A549 (cell line): ENCODE data around the gene IL1RN. TPM values are rescaled to one million over a fixed set of nuclear protein-coding genes. Genes with fewer than 3 reads are reported as not detected.

ENCODE experiments used
- ATAC-seq, 2 experiments: fragments of 200-7000 bp in 1 of 2; fragments of >200 bp in 1 of 2; cut with Nextera tagmentation in 1 of 2; cut with Tn5 transposase in 1 of 2; 3 replicates each; pipeline versions ENCODE4 v1.8.0 to v1.9.1; 2018 to 2020; ENCODE audit warnings: mild to moderate bottlenecking in 1 of 2, moderate library complexity in 1 of 2
- CTCF ChIA-PET: fragments of 300-600 bp; sonication (Branson Sonifier 250); formaldehyde crosslinking; extraction: SDS; loops from one replicate; lab custom pipeline; 2021; ENCODE audit warnings: antibody characterized with exemption, inconsistent platforms; lab: Yijun Ruan, JAX
- POLR2A ChIA-PET: fragments of 350-600 bp; formaldehyde crosslinking; extraction: SDS; loops from one replicate; lab custom pipeline; 2021; ENCODE audit warnings: antibody characterized with exemption, inconsistent platforms; lab: Yijun Ruan, JAX
- DNase-seq, 2 experiments: peaks; one replicate each; pipeline versions ENCODE4 v3.0.0 to v3.0.0-alpha.2; 2011 to 2016; ENCODE audit warnings: low read depth in 1 of 2, low spot score in 1 of 2
- FAIRE-seq: peaks from 2 replicates; lab custom pipeline; 2011; peaks lifted over from hg19 to GRCh38; lab: Jason Lieb, UNC
- H3K27ac ChIP-seq, 2 experiments: fragments of >200 bp; sonication (Bioruptor Twin); formaldehyde crosslinking; 3 replicates each; pipeline ENCODE4 v1.5.1; 2016 to 2017
- H3K4me1 ChIP-seq: fragments of >200 bp; sonication (Bioruptor Twin); formaldehyde crosslinking; 3 replicates; pipeline ENCODE4 v1.6.1; 2016
- H3K4me2 ChIP-seq: fragments of >200 bp; sonication (Bioruptor Twin); formaldehyde crosslinking; 3 replicates; pipeline ENCODE4 v1.6.1; 2016
- H3K4me3 ChIP-seq: fragments of >200 bp; sonication (Bioruptor Twin); formaldehyde crosslinking; 3 replicates; pipeline ENCODE4 v1.5.1; 2016
- H3K9me3 ChIP-seq: fragments of >200 bp; sonication (Bioruptor Twin); formaldehyde crosslinking; 3 replicates; pipeline ENCODE4 v1.6.1; 2016
- ATOH8 ChIP-seq: fragments of 250-450 bp; sonication (Bioruptor Pico); IDR thresholded peaks from 2 replicates; pipeline ENCODE4 v1.5.0; 2020; ENCODE audit warnings: low read depth, mild to moderate bottlenecking, moderate library complexity
- BHLHE40 ChIP-seq: IDR thresholded peaks from 2 replicates; pipeline ENCODE4 v1.6.1; 2012; ENCODE audit warnings: low read depth, low read length, inconsistent platforms
- CBX8 ChIP-seq: fragments of 200-600 bp; sonication (generic); IDR thresholded peaks from 2 replicates; pipeline ENCODE4 v1.6.1; 2016
- CHD2 ChIP-seq: fragments of 150-350 bp; IDR thresholded peaks from 2 replicates; pipeline ENCODE4 v1.6.1; 2014; ENCODE audit warnings: low read length; ENCODE audit not compliant: partially characterized antibody
- CHD4 ChIP-seq: fragments of 200-600 bp; sonication (generic); IDR thresholded peaks from 2 replicates; pipeline ENCODE4 v1.6.1; 2016; ENCODE audit warnings: antibody characterized with exemption, mild to moderate bottlenecking, borderline replicate concordance
- E2F6 ChIP-seq: IDR thresholded peaks from 2 replicates; pipeline ENCODE4 v1.6.1; 2012; ENCODE audit warnings: low read depth, borderline replicate concordance
- EHF ChIP-seq: fragments of 250-450 bp; sonication (Bioruptor Pico); IDR thresholded peaks from 2 replicates; pipeline ENCODE4 v1.5.0; 2020; ENCODE audit warnings: mild to moderate bottlenecking
- HES2 ChIP-seq: fragments of >200 bp; sonication (Bioruptor Twin); formaldehyde crosslinking; IDR thresholded peaks from 2 replicates; pipeline ENCODE4 v1.6.1; 2016
- HOXA7 ChIP-seq: fragments of 250-450 bp; sonication (Bioruptor Pico); IDR thresholded peaks from 2 replicates; pipeline ENCODE4 v1.5.0; 2020; ENCODE audit warnings: mild to moderate bottlenecking, moderate library complexity
- HOXB13 ChIP-seq: fragments of 250-450 bp; sonication (Bioruptor Pico); IDR thresholded peaks from 2 replicates; pipeline ENCODE4 v1.5.0; 2020; ENCODE audit warnings: low read depth, mild to moderate bottlenecking, moderate library complexity
- KDM1A ChIP-seq: fragments of 200-600 bp; sonication (generic); IDR thresholded peaks from 2 replicates; pipeline ENCODE4 v1.6.1; 2016; ENCODE audit warnings: low read depth, mild to moderate bottlenecking
- KDM5A ChIP-seq: fragments of 200-600 bp; sonication (generic); IDR thresholded peaks from 2 replicates; pipeline ENCODE4 v1.6.1; 2016; ENCODE audit warnings: antibody characterized with exemption, mild to moderate bottlenecking
- MAZ ChIP-seq: fragments of 150-350 bp; IDR thresholded peaks from 2 replicates; pipeline ENCODE4 v1.6.1; 2014; ENCODE audit warnings: antibody characterized with exemption, low read depth, low read length, borderline replicate concordance
- MYC ChIP-seq: IDR thresholded peaks from 2 replicates; pipeline ENCODE4 v1.6.1; 2012; ENCODE audit warnings: mild to moderate bottlenecking, inconsistent platforms, low read length, improper control_type of control experiment, borderline replicate concordance
- NFE2L2 ChIP-seq: fragments of 150-350 bp; conservative IDR thresholded peaks from 2 replicates; pipeline ENCODE4 v1.6.1; 2014; ENCODE audit warnings: low read length
- NPAS2 ChIP-seq: fragments of 250-450 bp; sonication (Bioruptor Pico); IDR thresholded peaks from 2 replicates; pipeline ENCODE4 v1.8.0; 2022; ENCODE audit warnings: mild to moderate bottlenecking, moderate library complexity, borderline replicate concordance
- NR3C1 ChIP-seq: fragments of >200 bp; sonication (Bioruptor Twin); formaldehyde crosslinking; IDR thresholded peaks from 3 replicates; pipeline ENCODE4 v1.6.1; 2017
- POLR2AphosphoS2 ChIP-seq: conservative IDR thresholded peaks from 2 replicates; pipeline ENCODE4 v1.6.1; 2012; ENCODE audit warnings: low read length, improper control_type of control experiment, inconsistent platforms
- RAD21 ChIP-seq, 2 experiments: fragments of >200 bp in 1 of 2; sonication (Bioruptor Twin) in 1 of 2; formaldehyde crosslinking in 1 of 2; IDR thresholded peaks in 1 of 2; conservative IDR thresholded peaks in 1 of 2; 2 replicates in 1 of 2; 3 replicates in 1 of 2; pipeline ENCODE4 v1.6.1; 2012 to 2018; ENCODE audit warnings: inconsistent platforms in 1 of 2
- RCOR1 ChIP-seq: fragments of 150-350 bp; IDR thresholded peaks from 2 replicates; pipeline ENCODE4 v1.6.1; 2014; ENCODE audit warnings: antibody characterized with exemption, low read length, low read depth
- REST ChIP-seq: fragments of 200-600 bp; sonication (generic); IDR thresholded peaks from 2 replicates; pipeline ENCODE4 v1.6.1; 2016; ENCODE audit warnings: antibody characterized with exemption, mild to moderate bottlenecking, moderate library complexity
- RFX5 ChIP-seq: fragments of 450-650 bp; IDR thresholded peaks from 2 replicates; pipeline ENCODE4 v1.7.1; 2014; ENCODE audit warnings: antibody characterized with exemption, mild to moderate bottlenecking, moderate library complexity
- SREBF2 ChIP-seq: fragments of 450-650 bp; IDR thresholded peaks from 2 replicates; pipeline ENCODE4 v1.6.1; 2014; ENCODE audit warnings: mild to moderate bottlenecking, moderate library complexity
- ZSCAN20 ChIP-seq: fragments of 250-450 bp; sonication (Bioruptor Pico); IDR thresholded peaks from 2 replicates; pipeline ENCODE4 v1.8.0; 2022; ENCODE audit warnings: mild to moderate bottlenecking, moderate library complexity
- WGBS: methylation state at CpG from one replicate; pipeline ENCODE4 v1.1.6; 2017; ENCODE audit errors: missing lambda C conversion rate; 5-methylcytosine and 5-hydroxymethylcytosine counted together
- polyA plus RNA-seq, 4 experiments: library from polyadenylated mRNA; depleted of rRNA in 3 of 4; stranded (reverse); fragments of >200 nt; fragmentation: RNase III in 1 of 4; extraction: RNeasy Plus Mini Kit Qiagen cat#74134 plus additional on column Dnase treatment in 1 of 4; gene quantifications; 2 replicates in 3 of 4; 3 replicates in 1 of 4; pipeline ENCODE4 v1.2.3, GENCODE V29; 2011 to 2017

Gene IL1RN
- polyA plus RNA-seq, 2 of the 4 experiments (the other 2 are of a cell fraction) = 0.13 TPM; not detected in 1

GRCh38 chr2:113119111-113119510 lies 8.3 kb upstream of the IL1RN start:
- no peak overlapping the region for H3K27ac ChIP-seq
- CTCF ChIA-PET = interaction anchor here (1.3 to 7.1 kb wide), 4 partner anchors 11 to 80 kb away, joined by 3 to 49 read pairs (median 5); no protein-coding TSS in a partner anchor
- no peak for FAIRE-seq
- DNase-seq = no peak
- no peak overlapping the region for H3K4me3 ChIP-seq
- TF ChIP-seq SREBF2 = no peak
- TF ChIP-seq RAD21 (conservative IDR thresholded peaks at IDR 0.05 in 1 of 2, IDR thresholded peaks at IDR 0.05 in 1 of 2) = no peak
- no peak for TF ChIP-seq MAZ
- no peak for TF ChIP-seq E2F6
- TF ChIP-seq KDM1A = no peak
- TF ChIP-seq BHLHE40 = no peak
- TF ChIP-seq RFX5 = no peak
- TF ChIP-seq HES2 = no peak
- no peak for TF ChIP-seq KDM5A
- no peak for TF ChIP-seq NR3C1
- no peak for TF ChIP-seq NFE2L2
- TF ChIP-seq EHF = no peak
- no peak for TF ChIP-seq ATOH8 (CRISPR knock-in tag)
- no peak for TF ChIP-seq CBX8
- POLR2A ChIA-PET = no interaction called here
- no peaks in the 10 kb centered on the region for H3K4me1 ChIP-seq
- ATAC-seq = no peak
- no peaks in the 10 kb centered on the region for H3K9me3 ChIP-seq
- 86% methylated on average over 2 of the region's 2 CpGs for WGBS
- H3K4me2 ChIP-seq = no peak overlapping the region

GRCh38 chr2:113120861-113121260 lies 6.5 kb upstream of the IL1RN start:
- FAIRE-seq (no peak), DNase-seq (no peak), ATAC-seq (no peak)
- H3K27ac ChIP-seq = no peak overlapping the region
- no peak overlapping the region for H3K4me3 ChIP-seq
- H3K4me1 ChIP-seq = peaks cover 15% of the 10 kb centered on the region
- TF ChIP-seq RFX5 = no peak
- no peak for TF ChIP-seq CHD2
- TF ChIP-seq POLR2AphosphoS2 = no peak
- no peak for TF ChIP-seq MAZ
- TF ChIP-seq KDM1A = no peak
- TF ChIP-seq NPAS2 (CRISPR knock-in tag) = no peak
- no peak for TF ChIP-seq HOXA7
- no peak for TF ChIP-seq MYC
- CTCF ChIA-PET = interaction anchor here (0.8 to 6.5 kb wide), 4 partner anchors 13 to 270 kb away, joined by 3 to 65 read pairs (median 4); no protein-coding TSS in a partner anchor
- H3K4me2 ChIP-seq = no peak overlapping the region
- POLR2A ChIA-PET = no interaction called here
- WGBS = 55% methylated on average over 3 of the region's 3 CpGs
- no peaks in the 10 kb centered on the region for H3K9me3 ChIP-seq

GRCh38 chr2:113122364-113122763 lies 5.0 kb upstream of the IL1RN start:
- Histone ChIP-seq H3K9me3 (no peaks in the 10 kb centered on the region), H3K4me1 (peaks cover 15% of the 10 kb centered on the region), H3K4me2 (no peak overlapping the region), H3K27ac (no peak overlapping the region), H3K4me3 (no peak overlapping the region)
- CTCF ChIA-PET = interaction anchor here (0.8 to 6.5 kb wide), 6 partner anchors 9 to 59 kb away, joined by 3 to 65 read pairs (median 5); no protein-coding TSS in a partner anchor
- TF ChIP-seq ZSCAN20 (CRISPR knock-in tag) (no peak), REST (no peak), MAZ (no peak), HOXB13 (CRISPR knock-in tag) (no peak), RCOR1 (no peak), MYC (no peak), CHD4 (no peak), NFE2L2 (no peak)
- 38% methylated on average over 4 of the region's 4 CpGs for WGBS
- FAIRE-seq = no peak
- ATAC-seq = no peak
- POLR2A ChIA-PET = no interaction called here
- no peak for DNase-seq
